Panc1 (cell line): ENCODE data around the gene PMPCA.

ENCODE experiments used
- CTCF ChIP-seq: fragments of 450-650 bp; IDR thresholded peaks from 2 replicates; pipeline ENCODE4 v1.5.1; 2017; ENCODE audit warnings: mild to moderate bottlenecking
- REST ChIP-seq, 2 experiments: IDR thresholded peaks; 2 replicates each; pipeline ENCODE4 v1.6.1; 2011 to 2012; ENCODE audit warnings: low read depth in 2 of 2, control low read depth in 1 of 2, low read length in 1 of 2, mild to moderate bottlenecking in 1 of 2, moderate library complexity in 1 of 2; ENCODE audit not compliant: insufficient read depth in 1 of 2

- TF ChIP-seq CTCF (no peak), REST (IDR thresholded peaks at IDR 0.05; ENCODE audit: insufficient read depth in 1 of 2, low read depth in 2 of 2, low read length in 1 of 2) (no peak)
These were observed 44.9 kb downstream of the PMPCA start for GRCh38 chr9:136455043-136456002.
